ENCODE results near the gene PPP1R3D.

Gene PPP1R3D

GRCh38 chr20:59939052-59939878 is 840 bp downstream of the PPP1R3D start:
- Histone ChIP-seq H3K27ac (ENCODE audit: insufficient read depth, low read length, poor library complexity, severe bottlenecking) (peak overlapping the region; percentile 83), H3K4me3 (ENCODE audit: insufficient read depth, low read depth, low read length, poor library complexity, severe bottlenecking) (peak overlapping the region; percentile 85), H3K36me3 (ENCODE audit: control insufficient read depth, insufficient read depth, low read length) (peaks cover 17% of the 10 kb centered on the region), H3K4me1 (ENCODE audit: control insufficient read depth, insufficient read depth, low read length, poor library complexity, severe bottlenecking) (peaks cover 5% of the 10 kb centered on the region), H3K27me3 (replicated peaks; ENCODE audit: control insufficient read depth, insufficient read depth, low read length, poor library complexity, severe bottlenecking) (no peaks in the 10 kb centered on the region), H3K9me3 (ENCODE audit: control insufficient read depth, low read length) (no peaks in the 10 kb centered on the region)
- no peak for DNase-seq

- no peaks in the 10 kb centered on the region for H3K9me3 ChIP-seq (ENCODE audit: control insufficient read depth, low read length)
- H3K36me3 ChIP-seq (ENCODE audit: control insufficient read depth, insufficient read depth, low read length) = peaks cover 12% of the 10 kb centered on the region
- no peak overlapping the region for H3K4me3 ChIP-seq (ENCODE audit: insufficient read depth, low read depth, low read length, poor library complexity, severe bottlenecking)
- DNase-seq = no peak
- H3K27me3 ChIP-seq (replicated peaks; ENCODE audit: control insufficient read depth, insufficient read depth, low read length, poor library complexity, severe bottlenecking) = no peaks in the 10 kb centered on the region
- peaks cover 5% of the 10 kb centered on the region for H3K4me1 ChIP-seq (ENCODE audit: control insufficient read depth, insufficient read depth, low read length, poor library complexity, severe bottlenecking)
- no peak overlapping the region for H3K27ac ChIP-seq (ENCODE audit: insufficient read depth, low read length, poor library complexity, severe bottlenecking)
Observed at GRCh38 chr20:59938696-59939051, 1.4 kb downstream of the PPP1R3D start.

- Histone ChIP-seq H3K4me1 (ENCODE audit: control insufficient read depth, insufficient read depth, low read length, poor library complexity, severe bottlenecking) (peaks cover 5% of the 10 kb centered on the region), H3K27ac (ENCODE audit: insufficient read depth, low read length, poor library complexity, severe bottlenecking) (peak overlapping the region; percentile 6), H3K27me3 (replicated peaks; ENCODE audit: control insufficient read depth, insufficient read depth, low read length, poor library complexity, severe bottlenecking) (no peaks in the 10 kb centered on the region), H3K4me3 (ENCODE audit: insufficient read depth, low read depth, low read length, poor library complexity, severe bottlenecking) (no peak overlapping the region), H3K36me3 (ENCODE audit: control insufficient read depth, insufficient read depth, low read length) (peaks cover 9% of the 10 kb centered on the region), H3K9me3 (ENCODE audit: control insufficient read depth, low read length) (no peaks in the 10 kb centered on the region)
- DNase-seq = no peak
Observed at GRCh38 chr20:59938221-59938620, 1.9 kb downstream of the PPP1R3D start.

- H3K4me1 ChIP-seq (ENCODE audit: control insufficient read depth, insufficient read depth, low read length, poor library complexity, severe bottlenecking) = peaks cover 5% of the 10 kb centered on the region
- no peak for DNase-seq
- no peaks in the 10 kb centered on the region for H3K27me3 ChIP-seq (replicated peaks; ENCODE audit: control insufficient read depth, insufficient read depth, low read length, poor library complexity, severe bottlenecking)
- H3K4me3 ChIP-seq (ENCODE audit: insufficient read depth, low read depth, low read length, poor library complexity, severe bottlenecking) = no peak overlapping the region
- no peaks in the 10 kb centered on the region for H3K36me3 ChIP-seq (ENCODE audit: control insufficient read depth, insufficient read depth, low read length)
- no peaks in the 10 kb centered on the region for H3K9me3 ChIP-seq (ENCODE audit: control insufficient read depth, low read length)
- H3K27ac ChIP-seq (ENCODE audit: insufficient read depth, low read length, poor library complexity, severe bottlenecking) = no peak overlapping the region
Observed at GRCh38 chr20:59937150-59937549, 3.0 kb downstream of the PPP1R3D start.

- no peak for DNase-seq
Observed at GRCh38 chr20:59936409-59936808, 3.7 kb downstream of the PPP1R3D start.

GRCh38 chr20:59935457-59936185 is 4.5 kb downstream of the PPP1R3D start:
- DNase-seq = no peak
- Histone ChIP-seq H3K4me1 (ENCODE audit: control insufficient read depth, insufficient read depth, low read length, poor library complexity, severe bottlenecking) (peaks cover 5% of the 10 kb centered on the region), H3K27ac (ENCODE audit: insufficient read depth, low read length, poor library complexity, severe bottlenecking) (no peak overlapping the region), H3K9me3 (ENCODE audit: control insufficient read depth, low read length) (no peaks in the 10 kb centered on the region), H3K27me3 (replicated peaks; ENCODE audit: control insufficient read depth, insufficient read depth, low read length, poor library complexity, severe bottlenecking) (no peaks in the 10 kb centered on the region), H3K4me3 (ENCODE audit: insufficient read depth, low read depth, low read length, poor library complexity, severe bottlenecking) (no peak overlapping the region), H3K36me3 (ENCODE audit: control insufficient read depth, insufficient read depth, low read length) (no peaks in the 10 kb centered on the region)

More at GRCh38 chr20:59936409-59936808, 3.7 kb downstream of the PPP1R3D start:
- peaks cover 5% of the 10 kb centered on the region for H3K4me1 ChIP-seq (ENCODE audit: control insufficient read depth, insufficient read depth, low read length, poor library complexity, severe bottlenecking)
- H3K4me3 ChIP-seq (ENCODE audit: insufficient read depth, low read depth, low read length, poor library complexity, severe bottlenecking) = no peak overlapping the region
- H3K36me3 ChIP-seq (ENCODE audit: control insufficient read depth, insufficient read depth, low read length) = no peaks in the 10 kb centered on the region
- no peaks in the 10 kb centered on the region for H3K27me3 ChIP-seq (replicated peaks; ENCODE audit: control insufficient read depth, insufficient read depth, low read length, poor library complexity, severe bottlenecking)
- H3K27ac ChIP-seq (ENCODE audit: insufficient read depth, low read length, poor library complexity, severe bottlenecking) = no peak overlapping the region
- no peaks in the 10 kb centered on the region for H3K9me3 ChIP-seq (ENCODE audit: control insufficient read depth, low read length)

GRCh38 chr20:59933849-59934585 is 6.1 kb downstream of the PPP1R3D start:
- peak; percentile 48 to 71 (median 59) for DNase-seq
- H3K36me3 ChIP-seq (ENCODE audit: control insufficient read depth, insufficient read depth, low read length) = no peaks in the 10 kb centered on the region
- H3K27ac ChIP-seq (ENCODE audit: insufficient read depth, low read length, poor library complexity, severe bottlenecking) = peak overlapping the region; percentile 47
- peak overlapping the region; percentile 74 for H3K4me3 ChIP-seq (ENCODE audit: insufficient read depth, low read depth, low read length, poor library complexity, severe bottlenecking)
- H3K9me3 ChIP-seq (ENCODE audit: control insufficient read depth, low read length) = no peaks in the 10 kb centered on the region
- peaks cover 2% of the 10 kb centered on the region for H3K4me1 ChIP-seq (ENCODE audit: control insufficient read depth, insufficient read depth, low read length, poor library complexity, severe bottlenecking)
- H3K27me3 ChIP-seq (replicated peaks; ENCODE audit: control insufficient read depth, insufficient read depth, low read length, poor library complexity, severe bottlenecking) = no peaks in the 10 kb centered on the region

- Histone ChIP-seq H3K9me3 (ENCODE audit: control insufficient read depth, low read length) (no peaks in the 10 kb centered on the region), H3K27ac (ENCODE audit: insufficient read depth, low read length, poor library complexity, severe bottlenecking) (peak within 1 kb of the TSS; percentile 47), H3K36me3 (ENCODE audit: control insufficient read depth, insufficient read depth, low read length) (no peaks in the 10 kb centered on the region), H3K4me1 (ENCODE audit: control insufficient read depth, insufficient read depth, low read length, poor library complexity, severe bottlenecking) (no peaks in the 10 kb centered on the region), H3K4me3 (ENCODE audit: insufficient read depth, low read depth, low read length, poor library complexity, severe bottlenecking) (peak within 1 kb of the TSS; percentile 74), H3K27me3 (replicated peaks; ENCODE audit: control insufficient read depth, insufficient read depth, low read length, poor library complexity, severe bottlenecking) (no peaks in the 10 kb centered on the region)
- DNase-seq = peak; percentile 23 to 61 (median 49)
Observed at GRCh38 chr20:59933296-59933848, 6.7 kb downstream of the PPP1R3D start, which contains the start of gene SYCP2. Gene SYCP2 (minus strand): TSS chr20:59933637. CDS start chr20:59922413, 11,224 bp downstream.

GRCh38 chr20:59932616-59933295 is 7.3 kb downstream of the PPP1R3D start:
- DNase-seq = no peak
- peak overlapping the region; percentile 44 for H3K27ac ChIP-seq (ENCODE audit: insufficient read depth, low read length, poor library complexity, severe bottlenecking)
- no peaks in the 10 kb centered on the region for H3K36me3 ChIP-seq (ENCODE audit: control insufficient read depth, insufficient read depth, low read length)
- H3K4me1 ChIP-seq (ENCODE audit: control insufficient read depth, insufficient read depth, low read length, poor library complexity, severe bottlenecking) = no peaks in the 10 kb centered on the region
- H3K4me3 ChIP-seq (ENCODE audit: insufficient read depth, low read depth, low read length, poor library complexity, severe bottlenecking) = no peak overlapping the region
- H3K9me3 ChIP-seq (ENCODE audit: control insufficient read depth, low read length) = no peaks in the 10 kb centered on the region
- H3K27me3 ChIP-seq (replicated peaks; ENCODE audit: control insufficient read depth, insufficient read depth, low read length, poor library complexity, severe bottlenecking) = no peaks in the 10 kb centered on the region
